IMR-90 (cell line): Measurements from ENCODE around the gene JMJD1C. TPM values are rescaled to one million over a fixed set of nuclear protein-coding genes. Genes with fewer than 3 reads are reported as not detected.

Experiments
- ATAC-seq: fragments of 200-7000 bp; cut with Tn5 transposase; 2 replicates; pipeline ENCODE4 v1.9.1; 2020; ENCODE audit warnings: low read depth, mild to moderate bottlenecking, moderate library complexity
- BruUV-seq: library from RNA; stranded (reverse); fragments of 400-500 nt; replicated peaks from 2 replicates; lab custom pipeline; 2021; lab: Mats Ljungman, UMichigan
- CTCF ChIA-PET: fragments of 300-600 bp; formaldehyde crosslinking; extraction: SDS; loops from one replicate; lab custom pipeline; 2021; ENCODE audit warnings: antibody characterized with exemption; lab: Yijun Ruan, JAX
- POLR2A ChIA-PET: fragments of 300-600 bp; sonication (Branson Sonifier 250); formaldehyde crosslinking; loops from one replicate; lab custom pipeline; 2022; ENCODE audit warnings: antibody characterized with exemption; ENCODE audit not compliant: unreplicated experiment; lab: Charles Lee
- DNase-seq: peaks from one replicate; pipeline ENCODE4 v3.0.0; 2013
- H2AFZ ChIP-seq: replicated peaks from 2 replicates; pipeline ENCODE3; 2013; ENCODE audit warnings: low read length, mild to moderate bottlenecking; ENCODE audit not compliant: poor library complexity
- H2AK5ac ChIP-seq: 2 replicates; pipeline ENCODE4 v1.6.1; 2013; ENCODE audit warnings: low read depth, low read length, inconsistent platforms
- H2AK9ac ChIP-seq: replicated peaks from 2 replicates; pipeline ENCODE3; 2013; ENCODE audit warnings: mild to moderate bottlenecking, low read depth, low read length, moderate library complexity; ENCODE audit not compliant: poor library complexity
- H2BK120ac ChIP-seq: 2 replicates; pipeline ENCODE4 v1.6.1; 2013; ENCODE audit warnings: low read depth, low read length, inconsistent platforms
- H2BK15ac ChIP-seq: 3 replicates; pipeline ENCODE4 v1.6.1; 2013; ENCODE audit warnings: low read depth, low read length, inconsistent platforms
- H2BK20ac ChIP-seq: 2 replicates; pipeline ENCODE4 v1.6.1; 2013; ENCODE audit warnings: low read depth, mild to moderate bottlenecking, inconsistent platforms, low read length, moderate library complexity
- H2BK5ac ChIP-seq: 2 replicates; pipeline ENCODE4 v1.6.1; 2013; ENCODE audit warnings: mild to moderate bottlenecking, low read depth, low read length, inconsistent platforms; ENCODE audit not compliant: poor library complexity, severe bottlenecking
- H3K14ac ChIP-seq: replicated peaks from 2 replicates; pipeline ENCODE4 v1.6.1; 2013; ENCODE audit warnings: low read depth, low read length, inconsistent platforms
- H3K18ac ChIP-seq: 2 replicates; pipeline ENCODE4 v1.6.1; 2013; ENCODE audit warnings: low read depth, low read length, control low read depth
- H3K23ac ChIP-seq: 2 replicates; pipeline ENCODE4 v1.6.1; 2013; ENCODE audit warnings: low read depth, low read length, inconsistent platforms
- H3K27ac ChIP-seq: 2 replicates; pipeline ENCODE4 v1.5.1; 2013; ENCODE audit warnings: mild to moderate bottlenecking, control low read depth, low read length; ENCODE audit not compliant: insufficient read depth
- H3K27me3 ChIP-seq: 2 replicates; pipeline ENCODE4 v1.6.1; 2013; ENCODE audit warnings: low read length; ENCODE audit not compliant: control insufficient read depth, insufficient read depth
- H3K36me3 ChIP-seq: 2 replicates; pipeline ENCODE4 v1.6.1; 2013; ENCODE audit warnings: low read length, mixed read lengths; ENCODE audit not compliant: control insufficient read depth, insufficient read depth
- H3K4ac ChIP-seq: 2 replicates; pipeline ENCODE4 v1.6.1; 2013; ENCODE audit warnings: low read depth, low read length, inconsistent platforms
- H3K4me1 ChIP-seq: 2 replicates; pipeline ENCODE4 v1.6.1; 2013; ENCODE audit warnings: low read length, mixed read lengths; ENCODE audit not compliant: control insufficient read depth, insufficient read depth
- H3K4me2 ChIP-seq: 2 replicates; pipeline ENCODE4 v1.6.1; 2013; ENCODE audit warnings: low read depth, mild to moderate bottlenecking, control low read depth, low read length, moderate library complexity
- H3K4me3 ChIP-seq: 2 replicates; pipeline ENCODE4 v1.5.1; 2013; ENCODE audit warnings: low read depth, mild to moderate bottlenecking, control low read depth, low read length, moderate library complexity; ENCODE audit not compliant: insufficient read depth
- H3K56ac ChIP-seq: 2 replicates; pipeline ENCODE4 v1.6.1; 2013; ENCODE audit warnings: low read length, inconsistent platforms; ENCODE audit not compliant: insufficient read depth; ENCODE audit errors: extremely low read depth
- H3K79me1 ChIP-seq, 2 experiments: 2 replicates each; pipeline ENCODE4 v1.6.1; 2013; ENCODE audit warnings: low read length in 2 of 2, inconsistent platforms in 1 of 2, low read depth in 1 of 2
- H3K9ac ChIP-seq: 2 replicates; pipeline ENCODE4 v1.6.1; 2013; ENCODE audit warnings: low read depth, low read length, control low read depth
- H3K9me1 ChIP-seq: 2 replicates; pipeline ENCODE4 v1.6.1; 2013; ENCODE audit warnings: low read length, inconsistent platforms; ENCODE audit not compliant: insufficient read depth
- H3K9me3 ChIP-seq: 2 replicates; pipeline ENCODE4 v1.6.1; 2013; ENCODE audit warnings: low read length; ENCODE audit not compliant: control insufficient read depth, insufficient read depth
- H4K20me1 ChIP-seq: 2 replicates; pipeline ENCODE4 v1.6.1; 2013; ENCODE audit warnings: low read length, inconsistent platforms; ENCODE audit not compliant: insufficient read depth
- H4K5ac ChIP-seq: 2 replicates; pipeline ENCODE4 v1.6.1; 2013; ENCODE audit warnings: mild to moderate bottlenecking, low read depth, low read length, control low read depth
- H4K8ac ChIP-seq, 2 experiments: 2 replicates each; pipeline ENCODE4 v1.6.1; 2013; ENCODE audit warnings: low read depth in 2 of 2, low read length in 2 of 2, control low read depth in 1 of 2, inconsistent platforms in 1 of 2
- H4K91ac ChIP-seq: 2 replicates; pipeline ENCODE4 v1.6.1; 2013; ENCODE audit warnings: low read depth, low read length, inconsistent platforms; ENCODE audit not compliant: insufficient read depth
- BHLHE40 ChIP-seq: fragments of 150-350 bp; IDR thresholded peaks from 2 replicates; pipeline ENCODE4 v1.6.1; 2016; ENCODE audit warnings: mild to moderate bottlenecking, low read depth, low read length
- CEBPB ChIP-seq: IDR thresholded peaks from 2 replicates; pipeline ENCODE4 v1.6.1; 2012; ENCODE audit warnings: low read depth, low read length, improper control_type of control experiment
- CHD1 ChIP-seq: IDR thresholded peaks from 2 replicates; pipeline ENCODE4 v1.6.1; 2012; ENCODE audit warnings: low read depth, low read length, improper control_type of control experiment
- FOS ChIP-seq: fragments of 150-350 bp; IDR thresholded peaks from 2 replicates; pipeline ENCODE4 v1.6.1; 2016; ENCODE audit warnings: low read depth, low read length
- MAFK ChIP-seq: IDR thresholded peaks from 2 replicates; pipeline ENCODE4 v1.6.1; 2012; ENCODE audit warnings: low read depth, low read length, improper control_type of control experiment
- MAZ ChIP-seq: IDR thresholded peaks from 2 replicates; pipeline ENCODE4 v1.6.1; 2012; ENCODE audit warnings: low read depth, mild to moderate bottlenecking, low read length, improper control_type of control experiment, moderate library complexity, borderline replicate concordance
- MXI1 ChIP-seq: IDR thresholded peaks from 2 replicates; pipeline ENCODE4 v1.6.1; 2012; ENCODE audit warnings: low read depth, mild to moderate bottlenecking, low read length, moderate library complexity, borderline replicate concordance
- NFE2L2 ChIP-seq: fragments of 150-350 bp; IDR thresholded peaks from 2 replicates; pipeline ENCODE4 v1.6.1; 2016; ENCODE audit warnings: low read depth, mild to moderate bottlenecking, low read length
- POLR2A ChIP-seq: IDR thresholded peaks from 2 replicates; pipeline ENCODE4 v1.6.1; 2012; ENCODE audit warnings: mild to moderate bottlenecking, low read depth, low read length
- RAD21 ChIP-seq: IDR thresholded peaks from 2 replicates; pipeline ENCODE4 v1.6.1; 2012; ENCODE audit warnings: low read length, improper control_type of control experiment
- RCOR1 ChIP-seq: IDR thresholded peaks from 2 replicates; pipeline ENCODE4 v1.6.1; 2012; ENCODE audit warnings: mild to moderate bottlenecking, low read length, improper control_type of control experiment; ENCODE audit not compliant: insufficient replicate concordance
- RFX5 ChIP-seq: IDR thresholded peaks from 2 replicates; pipeline ENCODE4 v1.8.0; 2012; ENCODE audit warnings: low read depth, mild to moderate bottlenecking, low read length, moderate library complexity
- SMC3 ChIP-seq: fragments of 150-350 bp; IDR thresholded peaks from 2 replicates; pipeline ENCODE4 v1.6.1; 2016; ENCODE audit warnings: low read depth, mild to moderate bottlenecking, antibody characterized with exemption, low read length, moderate library complexity
- USF2 ChIP-seq: fragments of 150-350 bp; IDR thresholded peaks from 2 replicates; pipeline ENCODE4 v1.6.1; 2017; ENCODE audit warnings: mild to moderate bottlenecking, antibody characterized with exemption, low read length, low read depth
- WGBS, 2 experiments: methylation state at CpG; one replicate each; pipeline versions ENCODE4 v1.1.5 to v1.1.7; 2013; ENCODE audit warnings: missing lambda C conversion rate in 2 of 2; ENCODE audit not compliant: insufficient read length in 1 of 2; ENCODE audit errors: extremely low coverage in 2 of 2; 5-methylcytosine and 5-hydroxymethylcytosine counted together
- dilution Hi-C: fragments of 300-500 bp; cut with HindIII; formaldehyde crosslinking; loops from one replicate; pipeline ENCODE4 v1.14.3; 2018; ENCODE audit warnings: low sequenced_read_pairs; ENCODE audit not compliant: unreplicated experiment
- in situ Hi-C: fragments of 300-500 bp; cut with MboI; formaldehyde crosslinking; loops from 3 replicates; pipeline ENCODE4 v1.14.3; 2019; ENCODE audit warnings: low sequenced_read_pairs, inconsistent platforms, mixed read lengths
- intact Hi-C: fragments of 100-400 bp; cut with micrococcal nuclease; formaldehyde crosslinking; loops from 2 replicates; pipeline ENCODE4 v1.10.0; 2022
- polyA plus RNA-seq, 3 experiments: library from polyadenylated mRNA; depleted of rRNA; stranded (reverse); fragments of >200 nt; gene quantifications; 2 replicates each; pipeline ENCODE4 v1.2.3, GENCODE V29; 2012; ENCODE audit warnings: low replicate concordance in 1 of 3
- total RNA-seq: library from RNA; depleted of rRNA; stranded (reverse); fragments of >200 nt; gene quantifications from 2 replicates; pipeline ENCODE4 v1.2.3, GENCODE V29; 2012
- TF ChIP-seq, protein P1 (sequence below): conservative IDR thresholded peaks from 2 replicates; pipeline ENCODE4 v1.5.1; 2012; ENCODE audit warnings: mild to moderate bottlenecking, low read depth, low read length, improper control_type of control experiment
- TF ChIP-seq, protein P2 (sequence below): fragments of 150-350 bp; IDR thresholded peaks from 2 replicates; pipeline ENCODE4 v1.6.1; 2016; ENCODE audit warnings: low read depth, mild to moderate bottlenecking, low read length, moderate library complexity, borderline replicate concordance

The JMJD1C gene
- total and polyA plus RNA-seq, 2 of the 4 experiments (the other 2 are of a cell fraction) = 15.6 to 96.8 TPM

DNA sequence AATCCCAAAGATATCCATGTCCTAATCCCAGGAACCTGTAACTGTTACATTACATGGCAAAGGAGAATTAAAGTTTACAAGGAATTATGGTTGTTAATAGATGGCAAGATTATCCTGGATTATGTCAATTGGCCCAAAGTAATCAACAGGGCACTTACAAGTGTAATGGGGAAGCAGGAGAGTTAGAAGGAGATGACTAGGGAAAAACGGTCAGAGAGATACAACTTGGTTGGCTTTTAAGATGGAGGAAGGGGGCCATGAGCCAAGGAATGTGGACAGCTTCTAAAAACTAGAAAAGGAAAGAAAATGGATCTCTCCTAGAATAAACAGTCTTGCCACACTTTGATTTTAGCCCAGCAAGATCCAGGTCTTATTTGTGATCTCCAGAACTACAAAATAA, 3.3 kb downstream of the JMJD1C start:
- H3K9me3 ChIP-seq = no peaks in the 10 kb centered on the region
- DNase-seq (no peak), ATAC-seq (no peak)
- no peaks in the 10 kb centered on the region for H3K27me3 ChIP-seq
- no peak overlapping the region for H3K18ac ChIP-seq
- no peak overlapping the region for H3K4me2 ChIP-seq
- intact Hi-C loops = no loop called here
- no peaks in the 10 kb centered on the region for H3K36me3 ChIP-seq
- H3K27ac ChIP-seq = no peak overlapping the region
- no peak overlapping the region for H3K9ac ChIP-seq
- no peak overlapping the region for H3K4ac ChIP-seq
- TF ChIP-seq MAZ = no peak
- no peak for TF ChIP-seq FOS
- no peak for TF ChIP-seq CHD1
- no peak for TF ChIP-seq RFX5
- TF ChIP-seq RAD21 = no peak
- TF ChIP-seq, protein P1, sequence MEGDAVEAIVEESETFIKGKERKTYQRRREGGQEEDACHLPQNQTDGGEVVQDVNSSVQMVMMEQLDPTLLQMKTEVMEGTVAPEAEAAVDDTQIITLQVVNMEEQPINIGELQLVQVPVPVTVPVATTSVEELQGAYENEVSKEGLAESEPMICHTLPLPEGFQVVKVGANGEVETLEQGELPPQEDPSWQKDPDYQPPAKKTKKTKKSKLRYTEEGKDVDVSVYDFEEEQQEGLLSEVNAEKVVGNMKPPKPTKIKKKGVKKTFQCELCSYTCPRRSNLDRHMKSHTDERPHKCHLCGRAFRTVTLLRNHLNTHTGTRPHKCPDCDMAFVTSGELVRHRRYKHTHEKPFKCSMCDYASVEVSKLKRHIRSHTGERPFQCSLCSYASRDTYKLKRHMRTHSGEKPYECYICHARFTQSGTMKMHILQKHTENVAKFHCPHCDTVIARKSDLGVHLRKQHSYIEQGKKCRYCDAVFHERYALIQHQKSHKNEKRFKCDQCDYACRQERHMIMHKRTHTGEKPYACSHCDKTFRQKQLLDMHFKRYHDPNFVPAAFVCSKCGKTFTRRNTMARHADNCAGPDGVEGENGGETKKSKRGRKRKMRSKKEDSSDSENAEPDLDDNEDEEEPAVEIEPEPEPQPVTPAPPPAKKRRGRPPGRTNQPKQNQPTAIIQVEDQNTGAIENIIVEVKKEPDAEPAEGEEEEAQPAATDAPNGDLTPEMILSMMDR = no peak
- TF ChIP-seq POLR2A = no peak
- no peak for TF ChIP-seq SMC3
- TF ChIP-seq USF2 = no peak
- TF ChIP-seq MXI1 = no peak
- TF ChIP-seq NFE2L2 = no peak
- TF ChIP-seq RCOR1 = no peak
- TF ChIP-seq CEBPB = no peak
- TF ChIP-seq BHLHE40 = no peak
- TF ChIP-seq, protein P2, sequence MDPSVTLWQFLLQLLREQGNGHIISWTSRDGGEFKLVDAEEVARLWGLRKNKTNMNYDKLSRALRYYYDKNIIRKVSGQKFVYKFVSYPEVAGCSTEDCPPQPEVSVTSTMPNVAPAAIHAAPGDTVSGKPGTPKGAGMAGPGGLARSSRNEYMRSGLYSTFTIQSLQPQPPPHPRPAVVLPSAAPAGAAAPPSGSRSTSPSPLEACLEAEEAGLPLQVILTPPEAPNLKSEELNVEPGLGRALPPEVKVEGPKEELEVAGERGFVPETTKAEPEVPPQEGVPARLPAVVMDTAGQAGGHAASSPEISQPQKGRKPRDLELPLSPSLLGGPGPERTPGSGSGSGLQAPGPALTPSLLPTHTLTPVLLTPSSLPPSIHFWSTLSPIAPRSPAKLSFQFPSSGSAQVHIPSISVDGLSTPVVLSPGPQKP = no peak
- TF ChIP-seq MAFK = no peak
- H4K91ac ChIP-seq = no peak overlapping the region
- peaks cover 21 to 63% of the 10 kb centered on the region in 2 experiments for H3K79me1 ChIP-seq
- H3K56ac ChIP-seq = no peak overlapping the region
- H2BK120ac ChIP-seq = no peak overlapping the region
- H2AFZ ChIP-seq = no peak overlapping the region
- BruUV-seq = no TSS peak
- no peak overlapping the region for H4K8ac ChIP-seq
- 100% methylated on average over 1 of the region's 1 CpG; no CpG with 5 or more reads in 1 of the 2 experiments for WGBS, 2 experiments
- H3K9me1 ChIP-seq = peaks cover 8% of the 10 kb centered on the region; the same call in 1 of the 2 replicates
- no peak overlapping the region for H2AK5ac ChIP-seq
- in situ Hi-C loops = loop anchor here (10.0 kb wide), 1 partner anchor 252 kb away; no protein-coding TSS in a partner anchor
- CTCF ChIA-PET = no interaction called here
- H3K4me1 ChIP-seq = peaks cover 4% of the 10 kb centered on the region; the same call in 1 of the 2 replicates
- H3K4me3 ChIP-seq = no peak overlapping the region
- POLR2A ChIA-PET = no interaction called here
- H4K20me1 ChIP-seq = peaks cover 32% of the 10 kb centered on the region
- no peak overlapping the region for H3K14ac ChIP-seq
- no peak overlapping the region for H4K5ac ChIP-seq
- H2AK9ac ChIP-seq = no peak overlapping the region
- no peak overlapping the region for H2BK20ac ChIP-seq
- dilution Hi-C loops = no loop called here
- no peak overlapping the region for H2BK5ac ChIP-seq
- H2BK15ac ChIP-seq = no peak overlapping the region
- H3K23ac ChIP-seq = no peak overlapping the region
